HG02840 (cell line): ENCODE measurements around the gene CAMSAP1.
"Not testable (repeated sequence)": the region's sequence is repeated elsewhere in the genome, so short reads cannot be mapped to it uniquely, and the experiment has no call there.

Experiments
- ATAC-seq: cut with Tn5 transposase; IDR thresholded peaks from one replicate; pipeline ENCODE4 v1.9.1; 2021; ENCODE audit warnings: mild to moderate bottlenecking, moderate library complexity, moderate number of reproducible peaks; ENCODE audit not compliant: unreplicated experiment, low FRiP score

Gene CAMSAP1

GRCh38 chr9:135907431-135908092 lies at the start of gene CAMSAP1:
CAMSAP1 (minus strand) TSS chr9:135907546; CDS start chr9:135907159, 387 bp downstream.
- peak; percentile 63 for ATAC-seq

GRCh38 chr9:135956802-135957174 lies 49.4 kb upstream of the CAMSAP1 start:
- ATAC-seq, result no peak

- ATAC-seq, result no peak
Observed at GRCh38 chr9:135955934-135956801, 48.8 kb upstream of the CAMSAP1 start.

- no peak for ATAC-seq
Observed at GRCh38 chr9:135952664-135953206, 45.4 kb upstream of the CAMSAP1 start.

- no peak for ATAC-seq
Observed at GRCh38 chr9:135951889-135952663, 44.7 kb upstream of the CAMSAP1 start.

GRCh38 chr9:135951310-135951709 lies 44.0 kb upstream of the CAMSAP1 start:
- ATAC-seq, result not testable (repeated sequence)

GRCh38 chr9:135950841-135951240 lies 43.5 kb upstream of the CAMSAP1 start:
- ATAC-seq, result not testable (repeated sequence)

GRCh38 chr9:135950135-135950682 lies 42.9 kb upstream of the CAMSAP1 start:
- no peak for ATAC-seq

GRCh38 chr9:135949501-135950134 lies 42.3 kb upstream of the CAMSAP1 start:
- no peak for ATAC-seq

- no peak for ATAC-seq
Observed at GRCh38 chr9:135948968-135949367, 41.6 kb upstream of the CAMSAP1 start.

GRCh38 chr9:135948446-135948845 lies 41.1 kb upstream of the CAMSAP1 start:
- no peak for ATAC-seq

- no peak for ATAC-seq
Observed at GRCh38 chr9:135947582-135947981, 40.2 kb upstream of the CAMSAP1 start.

GRCh38 chr9:135947105-135947504 lies 39.8 kb upstream of the CAMSAP1 start:
- not testable (repeated sequence) for ATAC-seq

- ATAC-seq, result no peak
Observed at GRCh38 chr9:135946392-135946994, 39.1 kb upstream of the CAMSAP1 start.

- ATAC-seq, result no peak
Observed at GRCh38 chr9:135945969-135946368, 38.6 kb upstream of the CAMSAP1 start.

GRCh38 chr9:135944444-135945252 lies 37.3 kb upstream of the CAMSAP1 start:
- no peak for ATAC-seq

- not testable (repeated sequence) for ATAC-seq
Observed at GRCh38 chr9:135943604-135944003, 36.3 kb upstream of the CAMSAP1 start.

- ATAC-seq, result no peak
Observed at GRCh38 chr9:135941288-135941995, 34.1 kb upstream of the CAMSAP1 start.
